Stimulated activated CD4-positive, alpha-beta T cell treated with anti-CD3 and anti-CD28 coated beads, Interleukin-15, amount 100 ng/mL, for 1 hour (primary cell): ENCODE results near the gene RYR2.
"Not testable (repeated sequence)": the region's sequence is repeated elsewhere in the genome, so short reads cannot be mapped to it uniquely, and the experiment has no call there.

Experiments
- DNase-seq, 2 donors: peaks; one replicate each; pipeline ENCODE4 v3.0.0-alpha.2; 2020; ENCODE audit warnings: low read depth in 1 of 2, low spot score in 1 of 2

The RYR2 gene

DNA sequence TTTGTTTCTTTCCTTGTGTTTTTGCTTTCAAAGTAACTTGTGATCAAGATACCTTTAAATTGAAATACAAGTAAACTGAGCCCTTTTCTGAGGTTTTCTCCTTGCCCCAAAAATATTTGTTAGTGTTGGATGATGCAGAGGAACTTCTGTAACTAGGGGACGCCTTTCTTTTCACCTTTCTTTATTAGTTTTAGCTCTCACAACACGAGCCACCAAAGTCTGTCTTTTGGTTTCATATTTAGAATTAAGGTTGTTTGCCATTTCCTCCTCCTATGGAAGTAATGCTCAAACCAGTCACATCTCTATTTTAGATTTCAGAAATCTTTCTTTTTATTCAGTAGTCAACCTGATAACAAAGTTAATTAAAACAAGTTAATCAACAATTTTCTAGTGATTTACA, 727.9 kb downstream of the RYR2 start:
- DNase-seq: no peak

DNA sequence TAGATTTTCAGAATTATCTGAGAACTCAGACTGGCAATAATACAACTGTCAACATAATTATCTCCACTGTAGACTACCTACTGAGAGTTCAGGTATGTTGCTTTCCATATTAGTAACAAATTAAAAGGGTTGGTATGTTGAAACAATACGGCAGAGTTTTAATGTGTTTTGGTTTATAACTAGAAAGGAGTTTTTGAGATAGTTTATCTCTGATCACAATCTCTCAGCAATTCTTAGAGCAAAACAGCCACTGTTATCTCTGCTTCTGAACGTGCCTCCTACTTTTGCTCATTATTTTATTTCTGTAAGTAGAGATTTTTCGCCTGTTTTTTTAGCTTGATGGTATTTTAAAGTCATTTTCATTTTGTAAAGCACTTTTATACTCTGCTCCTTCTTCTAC, 730.0 kb downstream of the RYR2 start:
- no peak for DNase-seq

DNA sequence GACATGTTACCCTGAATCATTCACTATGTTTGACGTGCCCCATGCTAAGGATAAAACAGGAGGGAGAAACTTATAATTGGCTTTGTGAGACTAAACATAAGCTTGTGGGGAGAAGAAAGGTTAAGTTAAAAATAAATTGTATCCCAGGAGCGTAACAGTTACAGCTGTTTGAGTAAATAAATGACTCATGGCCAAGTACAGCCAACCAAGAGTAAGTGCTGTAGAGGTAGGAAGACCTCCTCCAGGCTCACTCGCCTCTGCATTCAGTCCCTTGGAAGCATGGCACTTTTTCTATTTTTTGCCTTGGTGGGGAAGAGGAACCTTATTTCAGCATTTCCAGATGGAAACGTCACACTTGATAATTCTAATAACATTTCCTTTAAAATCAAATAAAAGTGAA, 732.3 kb downstream of the RYR2 start:
- no peak for DNase-seq

DNA sequence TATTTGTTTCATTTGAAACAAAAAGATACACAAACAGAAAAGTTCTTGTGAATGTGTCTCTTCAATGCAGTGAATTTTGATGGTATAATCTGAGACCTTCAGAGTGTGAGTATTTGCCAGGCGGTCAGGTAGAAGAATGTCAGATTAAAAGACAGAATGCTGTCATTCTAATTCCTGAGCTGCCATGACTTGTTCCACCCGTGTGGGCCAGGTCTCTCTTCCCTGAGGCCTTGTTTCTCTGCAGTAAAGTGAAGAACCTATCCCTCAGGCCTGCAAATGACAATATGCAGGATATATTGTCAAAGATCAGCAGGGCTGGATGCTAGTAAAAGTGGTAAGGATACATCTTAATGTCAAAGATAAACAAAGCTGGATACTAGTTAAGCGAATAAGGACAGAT, 737.4 kb downstream of the RYR2 start:
- DNase-seq: no peak

DNA sequence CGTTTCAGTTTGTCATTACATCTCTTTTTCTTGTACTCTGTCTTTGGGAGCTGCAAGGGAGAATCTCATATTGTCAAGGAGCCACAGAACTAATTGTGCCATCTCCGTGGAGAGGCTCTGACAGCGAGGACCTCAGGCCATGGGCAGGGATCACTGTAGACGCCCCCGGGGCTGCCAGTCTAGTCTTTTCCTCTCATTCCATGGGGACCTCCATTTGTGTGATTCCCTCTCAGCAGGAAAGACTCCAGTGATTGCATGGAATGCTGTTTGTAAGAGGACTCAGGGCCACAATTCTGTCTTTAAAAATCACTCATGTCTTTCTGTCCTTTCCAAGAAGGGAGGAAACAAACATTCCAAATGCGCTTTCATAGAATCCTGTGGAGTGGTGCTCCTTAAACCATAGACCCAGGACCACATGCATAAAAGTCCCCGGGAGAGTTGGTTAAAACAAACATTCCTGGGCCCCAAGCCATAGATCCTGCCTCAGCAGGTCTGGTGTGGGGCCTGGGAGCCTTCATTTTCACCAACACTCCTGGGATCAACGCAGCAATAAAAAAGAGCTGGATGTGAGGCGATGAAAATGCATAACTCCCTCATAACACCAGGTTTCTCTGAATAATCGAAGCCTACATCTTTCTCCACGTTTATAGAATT, 744.2 kb downstream of the RYR2 start:
- DNase-seq: no peak

DNA sequence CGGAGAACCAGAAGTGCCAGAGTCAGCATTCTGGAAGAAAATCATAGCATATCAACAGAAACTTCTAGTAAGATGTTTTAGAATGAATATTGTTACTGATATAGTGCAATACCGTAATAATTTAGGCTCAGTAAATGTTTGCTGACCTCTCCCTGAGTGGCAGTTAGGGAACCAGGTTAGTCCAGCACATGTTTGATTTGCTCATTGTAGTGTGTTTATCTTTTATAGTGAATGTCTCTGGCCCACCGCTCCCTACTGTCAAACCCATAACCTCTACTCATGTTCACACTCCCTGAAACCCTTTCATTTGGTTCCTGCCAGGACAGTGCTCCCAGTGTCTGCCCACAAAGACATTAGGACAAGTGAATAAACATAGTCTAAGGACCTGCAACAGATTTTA, 746.1 kb downstream of the RYR2 start:
- DNase-seq: no peak

DNA sequence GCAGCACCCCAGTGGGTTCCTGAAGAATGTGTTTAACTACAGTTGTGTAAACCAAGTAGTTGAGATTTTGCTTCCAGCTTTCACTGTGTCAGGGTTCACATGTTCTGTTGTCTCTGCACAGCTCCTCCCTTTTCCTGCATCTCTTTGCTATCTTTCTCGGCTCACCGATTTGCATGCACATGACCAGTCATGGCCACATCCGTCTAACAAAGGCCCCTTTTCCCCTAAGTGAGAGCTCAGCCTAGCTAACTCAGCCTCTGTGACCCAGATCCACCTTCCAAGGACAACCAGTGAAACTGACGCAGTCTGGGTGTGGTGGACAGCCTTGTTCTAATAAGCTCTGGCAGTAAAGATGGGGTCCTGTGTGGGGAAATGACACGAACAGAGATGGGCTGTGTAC, 747.6 kb downstream of the RYR2 start:
- no peak for DNase-seq

DNA sequence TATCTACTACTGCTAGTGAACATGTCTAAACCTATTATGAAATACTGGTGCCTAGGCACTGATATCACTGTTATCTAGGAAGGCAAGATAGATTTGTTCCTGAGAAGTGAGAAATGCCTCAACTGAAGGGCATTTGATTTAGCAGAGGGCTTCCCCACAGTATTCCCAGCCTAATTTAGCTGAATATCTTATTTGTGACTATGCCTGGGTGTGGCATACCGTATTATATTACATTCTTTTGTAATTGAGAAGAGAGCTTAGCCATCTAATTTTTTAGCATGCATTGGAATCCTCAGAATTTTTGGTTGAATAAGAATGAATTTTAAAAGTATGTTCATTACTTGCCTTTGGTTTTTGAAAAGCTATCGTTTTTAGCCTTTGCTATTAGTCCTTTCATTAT, 749.6 kb downstream of the RYR2 start:
- DNase-seq: no peak

DNA sequence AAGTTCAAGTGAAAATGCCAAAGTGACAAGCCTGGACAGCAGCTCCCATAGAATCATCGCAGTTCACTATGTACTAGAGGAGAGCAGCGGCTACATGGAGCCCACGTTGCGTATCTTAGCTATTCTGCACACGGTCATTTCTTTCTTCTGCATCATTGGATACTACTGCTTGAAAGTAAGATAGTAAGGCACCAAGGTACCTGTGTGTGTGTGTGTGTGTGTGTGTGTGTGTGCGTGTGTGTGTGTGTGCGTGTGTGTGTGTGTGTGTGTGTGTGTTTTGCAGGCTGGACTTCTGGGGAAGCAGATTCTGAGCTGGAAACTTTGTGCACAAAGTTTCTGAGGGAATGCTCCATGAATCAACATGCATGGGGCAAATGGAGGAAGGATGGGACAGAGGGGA, 750.2 kb downstream of the RYR2 start:
- no peak for DNase-seq

DNA sequence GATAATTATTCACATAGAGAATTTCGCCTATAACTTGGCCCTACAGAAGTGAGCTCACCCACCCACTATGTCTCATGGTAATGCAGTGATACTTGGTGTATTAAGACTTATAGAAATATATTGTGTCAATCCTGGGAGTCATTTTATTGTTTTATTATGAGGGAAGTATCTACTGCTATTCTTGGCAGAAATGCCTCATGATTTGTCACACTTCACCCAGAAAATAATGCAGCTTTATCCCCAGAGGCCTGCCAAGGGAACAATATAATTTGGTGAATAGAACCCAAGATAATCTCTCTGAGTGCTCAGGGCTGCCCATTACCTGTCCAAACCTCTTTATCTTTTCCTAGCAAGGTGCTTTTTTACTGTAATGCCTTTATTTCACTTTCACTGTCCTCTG, 750.7 kb downstream of the RYR2 start:
- no peak for DNase-seq

DNA sequence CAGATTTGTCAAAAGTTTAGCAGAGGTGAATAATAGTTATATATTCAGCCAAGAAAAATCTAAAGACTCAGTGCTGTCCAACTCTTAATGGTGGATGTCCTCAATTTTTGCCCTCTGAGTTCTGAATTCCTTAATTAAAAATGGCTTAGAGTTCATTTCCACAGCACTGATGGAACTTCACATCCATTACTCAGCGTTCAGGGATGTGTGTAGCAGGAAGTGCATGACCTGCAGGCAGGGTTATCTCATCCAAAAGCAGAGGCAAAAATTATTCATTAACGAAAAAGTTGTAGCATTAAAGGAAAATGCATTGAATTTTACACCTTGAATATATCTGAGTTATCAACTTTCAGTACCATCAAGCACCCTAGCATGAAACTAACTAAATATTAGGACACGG, 752.1 kb downstream of the RYR2 start:
- DNase-seq: no peak

DNA sequence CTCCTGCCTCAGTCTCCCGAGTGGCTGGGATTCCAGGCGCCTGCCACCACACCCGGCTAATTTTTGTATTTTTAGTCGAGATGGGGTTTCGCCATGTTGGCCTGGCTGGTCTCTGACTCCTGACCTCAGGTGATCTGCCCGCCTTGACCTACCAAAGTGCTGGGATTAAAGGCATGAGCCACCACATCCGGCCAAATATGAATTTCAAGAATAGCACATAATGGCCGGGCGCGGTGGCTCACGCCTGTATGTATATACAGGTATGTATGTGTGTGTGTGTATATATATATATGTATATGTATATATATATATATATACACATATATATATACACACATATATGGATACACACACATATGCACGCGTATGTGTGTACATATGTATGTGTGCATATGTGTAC, 753.6 kb downstream of the RYR2 start:
- DNase-seq: no peak

DNA sequence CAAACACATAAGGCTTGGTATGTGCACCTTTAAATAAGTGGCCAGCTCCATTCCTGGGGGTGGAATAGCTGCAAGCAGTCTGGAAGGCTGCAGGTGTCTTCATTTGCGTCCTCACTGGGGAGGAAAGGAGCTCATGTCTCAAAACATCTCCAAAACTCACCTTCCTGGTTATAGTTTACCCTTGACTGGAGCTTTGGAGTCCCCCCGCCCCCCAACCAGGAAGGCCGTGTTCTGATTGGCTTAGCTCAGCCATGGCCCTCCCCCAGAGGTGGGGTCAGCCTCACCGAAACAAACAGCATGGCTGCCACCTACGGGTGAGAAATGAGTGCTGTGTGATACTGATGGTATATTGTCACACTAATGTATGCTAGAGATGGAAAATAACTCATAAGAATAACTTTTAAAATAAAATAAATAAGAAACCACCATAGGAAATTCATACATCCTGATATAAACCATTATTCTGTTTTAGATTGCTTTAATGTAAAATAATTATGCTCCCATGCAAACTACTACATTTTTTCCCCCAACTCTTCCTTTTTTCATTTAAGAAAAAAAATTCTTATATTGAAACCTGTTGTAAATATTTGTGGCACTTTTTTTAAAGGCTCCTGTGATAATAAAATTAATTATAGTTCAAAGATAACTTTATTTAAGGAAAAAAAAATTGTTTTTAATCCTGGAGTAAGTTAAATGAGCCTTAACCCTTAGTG, 757.9 kb downstream of the RYR2 start:
- DNase-seq: no peak

DNA sequence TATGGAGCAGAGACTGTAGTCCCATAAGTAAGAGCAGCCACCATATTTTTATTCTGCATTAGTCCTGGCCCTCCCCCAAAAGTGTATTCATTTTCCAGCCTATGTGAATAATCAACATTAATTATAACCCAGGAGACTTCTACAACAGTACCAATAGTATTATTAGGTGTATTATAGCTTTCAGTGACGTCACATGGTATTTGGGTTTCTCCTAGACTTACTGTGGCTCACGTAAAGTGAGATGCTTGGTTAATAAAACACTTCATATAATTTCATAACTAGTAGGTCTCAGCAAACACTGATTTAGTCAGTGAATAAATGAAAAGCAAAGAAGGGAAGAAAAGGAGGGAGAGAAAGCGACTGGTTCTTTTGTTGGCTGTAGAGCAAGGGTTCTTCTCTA, 762.5 kb downstream of the RYR2 start:
- DNase-seq: no peak

DNA sequence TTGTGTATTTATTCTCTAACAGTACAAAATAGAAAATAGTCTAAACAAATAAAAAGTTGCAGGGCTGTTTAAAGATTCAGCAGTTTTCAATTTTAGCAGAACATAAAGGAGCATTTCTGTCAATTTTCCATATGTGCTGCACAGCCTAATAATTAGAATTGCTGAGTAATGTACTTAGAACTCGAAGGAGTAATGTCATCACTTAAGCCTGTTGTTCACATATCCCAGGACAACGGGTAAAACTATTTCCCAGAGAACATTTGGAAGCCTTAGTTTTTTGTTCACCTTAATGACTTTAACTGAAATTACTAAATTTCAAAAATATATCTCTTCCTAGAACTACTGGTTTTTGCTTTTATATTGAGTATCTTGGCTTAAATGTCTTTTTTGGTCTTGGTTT, 767.1 kb downstream of the RYR2 start:
- no peak for DNase-seq

DNA sequence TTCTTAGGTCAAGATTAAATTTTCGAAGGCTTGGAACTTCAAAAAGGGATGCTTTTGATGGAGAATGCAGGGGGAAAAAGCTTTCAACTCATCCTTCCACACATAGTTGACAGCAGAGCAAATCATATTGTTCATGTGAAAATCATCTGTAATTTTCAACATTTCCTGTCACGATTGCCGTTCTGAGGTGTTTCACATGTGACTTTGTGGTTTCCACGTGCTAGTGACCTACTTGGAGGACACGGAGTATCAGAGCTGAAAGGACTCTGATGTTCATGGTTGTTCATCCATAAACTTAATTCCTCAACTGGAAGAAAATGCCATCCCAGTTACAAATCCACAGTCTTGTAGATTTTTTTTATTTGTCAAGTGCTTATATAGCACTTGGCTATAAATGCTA, 769.6 kb downstream of the RYR2 start:
- DNase-seq: no peak

DNA sequence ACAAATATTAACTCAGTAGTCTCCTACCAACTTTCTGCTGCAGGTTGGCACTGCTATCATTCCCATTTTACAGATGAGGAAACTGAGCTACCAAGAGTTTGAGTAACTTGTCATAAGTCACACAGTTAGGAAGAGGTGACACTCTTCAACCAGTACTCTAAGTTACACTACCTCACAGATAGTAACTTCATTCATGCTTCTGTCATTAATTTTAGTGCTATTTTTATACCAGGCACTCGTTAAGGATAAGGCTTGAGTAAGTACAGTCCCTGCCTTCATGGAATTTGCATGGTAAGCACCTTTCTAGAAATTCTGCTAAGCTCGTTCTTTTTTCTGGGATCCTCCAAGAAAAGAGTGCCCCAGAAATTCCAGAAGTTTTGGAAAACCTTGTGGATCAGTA, 770.1 kb downstream of the RYR2 start:
- DNase-seq: no peak

DNA sequence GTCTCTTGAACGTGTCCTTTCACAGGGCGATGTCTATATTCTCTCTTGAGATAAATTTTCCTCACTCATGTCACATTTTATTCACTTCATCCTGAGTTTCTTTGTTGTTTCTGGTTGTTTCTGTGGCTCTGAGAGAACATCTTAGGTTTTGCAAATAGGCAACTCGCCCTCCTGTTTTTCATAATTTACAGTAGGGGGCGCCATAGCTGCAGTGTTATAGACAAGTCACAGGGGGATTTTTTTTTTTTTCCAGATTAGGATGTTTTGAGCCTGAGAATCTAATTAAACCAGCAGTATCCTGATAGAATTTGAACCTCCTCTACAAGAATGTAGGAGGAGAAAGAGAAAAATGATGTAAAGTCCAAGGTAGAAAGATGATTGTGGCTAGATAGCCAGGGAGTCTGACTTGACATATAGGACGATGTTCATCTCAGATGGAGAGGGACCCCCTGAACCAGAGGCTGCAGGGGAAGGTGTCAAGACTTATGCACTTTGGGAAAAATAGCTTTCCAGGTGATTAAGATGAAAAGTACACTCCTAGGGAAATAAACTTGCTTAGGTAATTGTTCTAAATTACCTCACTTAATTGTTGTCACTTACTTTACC, 772.4 kb downstream of the RYR2 start:
- no peak for DNase-seq

DNA sequence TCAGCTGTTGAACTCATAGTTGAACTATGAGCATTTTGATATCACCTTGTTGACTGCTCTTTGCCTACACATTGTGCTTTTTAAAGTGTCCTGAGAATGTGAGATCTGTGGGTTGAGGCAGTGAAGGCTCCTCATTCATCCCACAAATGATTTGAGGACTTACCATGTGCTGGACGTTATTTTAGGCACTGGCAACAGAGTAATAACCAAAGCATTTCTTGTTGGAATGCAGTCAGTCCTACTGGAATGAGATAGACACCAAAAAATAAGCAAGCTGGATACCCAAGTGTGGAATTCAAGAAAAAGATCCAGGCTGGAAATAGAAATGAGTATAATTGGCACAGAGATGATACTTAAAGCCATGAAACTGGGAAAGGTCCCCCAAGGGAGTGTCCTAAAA, 775.3 kb downstream of the RYR2 start:
- no peak for DNase-seq

DNA sequence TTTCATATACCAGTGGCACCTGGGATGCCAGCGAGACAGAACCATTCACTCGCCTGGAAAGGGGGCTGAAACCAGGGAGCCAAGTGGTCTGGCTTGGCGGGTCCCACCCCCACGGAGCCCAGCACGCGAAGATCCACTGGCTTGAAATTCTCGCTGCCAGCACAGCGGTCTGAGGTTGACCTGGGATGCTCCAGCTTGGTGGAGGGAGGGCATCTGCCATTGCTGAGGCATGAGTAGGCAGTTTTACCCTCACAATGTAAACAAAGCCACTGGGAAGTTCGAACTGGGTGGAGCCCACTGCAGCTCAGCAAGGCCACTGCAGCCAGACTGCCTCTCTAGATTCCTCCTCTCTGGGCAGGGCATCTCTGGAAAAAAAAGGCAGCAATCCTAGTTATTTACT, 778.6 kb downstream of the RYR2 start:
- DNase-seq: not testable (repeated sequence)

DNA sequence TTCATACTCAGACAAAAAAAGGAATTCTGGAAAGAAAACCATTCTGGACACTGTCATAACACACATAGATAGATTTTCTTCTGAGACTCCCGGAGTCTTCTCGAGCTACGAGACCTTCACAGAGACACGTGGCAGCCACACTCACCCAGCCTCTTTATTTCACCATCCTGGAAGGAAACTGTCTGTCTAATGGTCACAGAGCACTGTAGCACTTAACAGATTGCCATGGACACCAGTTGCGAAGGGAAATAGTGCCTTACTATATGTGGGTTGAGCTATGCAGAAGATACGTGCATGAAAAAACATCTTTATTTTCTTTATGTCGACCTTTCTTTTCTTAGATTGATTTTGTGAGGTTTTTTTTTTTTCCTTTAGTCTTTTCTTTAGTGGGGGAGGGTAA, 790.9 kb downstream of the RYR2 start:
- DNase-seq: no peak

DNA sequence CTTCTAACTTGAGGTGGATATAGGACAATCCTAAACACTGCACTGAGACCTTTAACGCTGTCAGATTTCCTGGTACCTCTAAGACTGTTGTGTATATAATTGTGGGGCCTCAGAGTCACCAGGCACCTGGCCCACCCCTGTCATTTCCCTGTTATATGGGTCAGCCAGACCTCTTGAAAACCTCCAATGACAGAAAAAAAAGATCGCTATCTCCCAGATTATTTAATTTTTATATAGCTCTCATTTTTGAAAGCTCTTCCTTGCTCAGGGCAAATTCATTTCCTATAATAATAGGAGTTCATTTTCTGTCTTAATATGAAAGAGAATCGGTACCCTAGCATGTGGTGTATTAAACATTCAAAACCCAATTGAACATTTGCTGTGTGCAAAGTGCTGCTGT, 792.1 kb downstream of the RYR2 start:
- DNase-seq: no peak

DNA sequence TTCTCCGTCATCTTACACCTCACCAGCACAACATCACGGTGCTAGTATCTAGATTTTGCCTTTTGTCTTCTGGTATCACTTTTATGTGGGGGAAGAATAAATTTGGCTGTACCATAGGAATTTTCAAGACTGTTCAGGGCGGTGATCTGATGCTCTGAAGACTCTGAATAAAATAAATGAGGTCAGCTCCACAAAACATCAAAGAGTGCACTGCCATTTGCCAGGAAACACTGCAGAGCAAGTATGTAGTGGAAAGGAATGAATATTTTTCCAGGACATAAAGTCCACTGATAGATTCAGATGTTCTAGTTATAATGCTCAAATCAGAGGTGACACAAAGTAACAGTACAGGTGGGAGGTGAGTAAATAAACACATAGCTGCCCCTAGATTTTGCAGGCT, 792.5 kb downstream of the RYR2 start:
- no peak for DNase-seq
